OCI-LY7 (cell line): ENCODE data around the gene LRRC28.

Experiments
- EZH2phosphoT487 ChIP-seq: fragments of 200-600 bp; sonication (generic); IDR thresholded peaks from 2 replicates; pipeline ENCODE4 v1.6.1; 2018; ENCODE audit warnings: low read depth, borderline replicate concordance, mild to moderate bottlenecking, mixed run types, antibody characterized with exemption, low read length, moderate library complexity, mixed read lengths
- TF ChIP-seq, protein P1 (sequence below): fragments of 200-600 bp; sonication (generic); conservative IDR thresholded peaks from 2 replicates; pipeline ENCODE4 v1.5.1; 2014; ENCODE audit warnings: mild to moderate bottlenecking, antibody characterized with exemption, low read length, moderate library complexity, mixed read lengths

DNA sequence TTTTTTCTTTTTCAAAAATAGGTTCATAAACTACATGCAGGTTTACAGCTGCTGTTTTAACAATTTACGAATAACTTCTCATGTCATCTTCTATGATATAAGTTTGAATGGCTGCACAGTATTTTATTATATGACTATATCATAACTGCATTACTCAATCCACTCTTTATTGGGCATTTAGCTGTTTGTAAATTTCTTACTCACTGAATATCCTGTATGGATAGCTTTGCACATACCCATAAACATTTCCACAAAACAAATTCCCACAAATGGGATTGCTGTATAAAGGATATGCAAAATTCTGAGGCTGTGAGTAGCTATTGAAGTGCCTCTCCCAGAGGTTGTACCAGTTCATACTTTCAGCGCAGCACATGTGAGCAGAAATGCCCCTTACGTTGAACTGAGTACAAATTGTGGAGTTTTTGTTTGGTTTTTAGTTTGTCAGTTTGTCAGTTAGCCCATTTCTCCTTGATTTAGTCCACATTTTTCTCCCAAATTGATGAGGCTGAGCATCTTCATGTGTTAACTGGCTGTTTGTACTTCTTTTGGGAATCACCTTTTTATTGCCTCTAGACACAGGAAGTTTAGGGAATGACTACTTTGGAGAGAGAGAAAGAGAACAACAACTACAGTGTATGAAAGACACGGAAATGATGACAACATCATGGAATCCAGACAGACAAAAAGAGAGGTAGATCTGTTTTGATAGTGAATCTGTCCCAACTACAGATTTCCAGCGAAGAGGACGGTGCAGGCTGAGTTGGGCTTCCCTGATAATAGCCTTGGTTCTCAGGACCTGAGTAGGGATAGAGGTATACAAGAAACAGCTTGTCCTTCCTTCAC is 26.7 kb upstream of the LRRC28 start:
- TF ChIP-seq, protein P1, sequence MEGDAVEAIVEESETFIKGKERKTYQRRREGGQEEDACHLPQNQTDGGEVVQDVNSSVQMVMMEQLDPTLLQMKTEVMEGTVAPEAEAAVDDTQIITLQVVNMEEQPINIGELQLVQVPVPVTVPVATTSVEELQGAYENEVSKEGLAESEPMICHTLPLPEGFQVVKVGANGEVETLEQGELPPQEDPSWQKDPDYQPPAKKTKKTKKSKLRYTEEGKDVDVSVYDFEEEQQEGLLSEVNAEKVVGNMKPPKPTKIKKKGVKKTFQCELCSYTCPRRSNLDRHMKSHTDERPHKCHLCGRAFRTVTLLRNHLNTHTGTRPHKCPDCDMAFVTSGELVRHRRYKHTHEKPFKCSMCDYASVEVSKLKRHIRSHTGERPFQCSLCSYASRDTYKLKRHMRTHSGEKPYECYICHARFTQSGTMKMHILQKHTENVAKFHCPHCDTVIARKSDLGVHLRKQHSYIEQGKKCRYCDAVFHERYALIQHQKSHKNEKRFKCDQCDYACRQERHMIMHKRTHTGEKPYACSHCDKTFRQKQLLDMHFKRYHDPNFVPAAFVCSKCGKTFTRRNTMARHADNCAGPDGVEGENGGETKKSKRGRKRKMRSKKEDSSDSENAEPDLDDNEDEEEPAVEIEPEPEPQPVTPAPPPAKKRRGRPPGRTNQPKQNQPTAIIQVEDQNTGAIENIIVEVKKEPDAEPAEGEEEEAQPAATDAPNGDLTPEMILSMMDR = no peak
- TF ChIP-seq EZH2phosphoT487 = no peak
